Activated naive CD8-positive, alpha-beta T cell treated with anti-CD3 and anti-CD28 coated beads for 36 hours (primary cell): ENCODE measurements around the gene GALNT18. TPM values are rescaled to one million over a fixed set of nuclear protein-coding genes. Genes with fewer than 3 reads are reported as not detected.

Experiments
- DNase-seq: peaks from one replicate; pipeline ENCODE4 v3.0.0; 2021
- H3K27ac Mint-ChIP-seq: one replicate; pipeline ENCODE4 v1.8.0; 2022; ENCODE audit warnings: mild to moderate bottlenecking, moderate library complexity, mixed read lengths
- H3K27me3 Mint-ChIP-seq: one replicate; pipeline ENCODE4 v1.8.0; 2022; ENCODE audit warnings: mild to moderate bottlenecking, mixed read lengths
- H3K36me3 Mint-ChIP-seq: one replicate; pipeline ENCODE4 v1.8.0; 2021; ENCODE audit warnings: mild to moderate bottlenecking, mixed read lengths
- H3K4me1 Mint-ChIP-seq: one replicate; pipeline ENCODE4 v1.8.0; 2021; ENCODE audit warnings: mixed read lengths
- H3K4me3 Mint-ChIP-seq: one replicate; pipeline ENCODE4 v1.8.0; 2022; ENCODE audit warnings: mild to moderate bottlenecking, moderate library complexity, mixed read lengths
- H3K9me3 Mint-ChIP-seq: one replicate; pipeline ENCODE4 v1.8.0; 2022; ENCODE audit warnings: mixed read lengths
- total RNA-seq, 2 experiments: library from RNA; stranded (reverse); gene quantifications; one replicate each; pipeline ENCODE4 v1.2.3, GENCODE V29; 2021

GALNT18 gene
- total RNA-seq, 2 experiments from 2014 or later: 10.0 to 10.5 TPM

- no peak overlapping the region for H3K4me3 Mint-ChIP-seq
Observed at GRCh38 chr11:11611381-11611780, 10.4 kb downstream of the GALNT18 start.

GRCh38 chr11:11608783-11609232, 13.0 kb downstream of the GALNT18 start:
- H3K36me3 Mint-ChIP-seq: no peaks in the 10 kb centered on the region
- no peak overlapping the region for H3K4me3 Mint-ChIP-seq
- H3K9me3 Mint-ChIP-seq: no peaks in the 10 kb centered on the region
- H3K4me1 Mint-ChIP-seq: no peaks in the 10 kb centered on the region
- DNase-seq: no peak
- no peak overlapping the region for H3K27ac Mint-ChIP-seq
- peaks cover 29% of the 10 kb centered on the region for H3K27me3 Mint-ChIP-seq

More at GRCh38 chr11:11611381-11611780, 10.4 kb downstream of the GALNT18 start:
- no peaks in the 10 kb centered on the region for H3K9me3 Mint-ChIP-seq
- H3K36me3 Mint-ChIP-seq: peaks cover 2% of the 10 kb centered on the region
- DNase-seq: no peak
- no peak overlapping the region for H3K27ac Mint-ChIP-seq
- H3K27me3 Mint-ChIP-seq: peaks cover 26% of the 10 kb centered on the region
- H3K4me1 Mint-ChIP-seq: no peaks in the 10 kb centered on the region

- H3K9me3 Mint-ChIP-seq: no peaks in the 10 kb centered on the region
- no peaks in the 10 kb centered on the region for H3K4me1 Mint-ChIP-seq
- no peaks in the 10 kb centered on the region for H3K36me3 Mint-ChIP-seq
- H3K27me3 Mint-ChIP-seq: peaks cover 24% of the 10 kb centered on the region
- DNase-seq: no peak
- H3K4me3 Mint-ChIP-seq: no peak overlapping the region
- H3K27ac Mint-ChIP-seq: no peak overlapping the region
Observed at GRCh38 chr11:11607772-11608171, 14.0 kb downstream of the GALNT18 start.

GRCh38 chr11:11605821-11606450, 15.9 kb downstream of the GALNT18 start:
- Mint-ChIP-seq H3K27me3 (peaks cover 13% of the 10 kb centered on the region), H3K27ac (no peak overlapping the region), H3K4me1 (no peaks in the 10 kb centered on the region), H3K9me3 (peaks cover 3% of the 10 kb centered on the region), H3K4me3 (no peak overlapping the region), H3K36me3 (peaks cover 3% of the 10 kb centered on the region)
- no peak for DNase-seq

GRCh38 chr11:11605181-11605580, 16.6 kb downstream of the GALNT18 start:
- H3K36me3 Mint-ChIP-seq: peaks cover 3% of the 10 kb centered on the region

GRCh38 chr11:11604370-11604990, 17.3 kb downstream of the GALNT18 start:
- H3K27ac Mint-ChIP-seq: no peak overlapping the region
- H3K9me3 Mint-ChIP-seq: peaks cover 6% of the 10 kb centered on the region
- no peaks in the 10 kb centered on the region for H3K4me1 Mint-ChIP-seq
- peaks cover 3% of the 10 kb centered on the region for H3K36me3 Mint-ChIP-seq
- no peak overlapping the region for H3K4me3 Mint-ChIP-seq
- DNase-seq: no peak
- peaks cover 10% of the 10 kb centered on the region for H3K27me3 Mint-ChIP-seq

More at GRCh38 chr11:11605181-11605580, 16.6 kb downstream of the GALNT18 start:
- DNase-seq: no peak
- peaks cover 6% of the 10 kb centered on the region for H3K9me3 Mint-ChIP-seq
- peaks cover 10% of the 10 kb centered on the region for H3K27me3 Mint-ChIP-seq
- no peak overlapping the region for H3K27ac Mint-ChIP-seq
- H3K4me3 Mint-ChIP-seq: no peak overlapping the region
- no peaks in the 10 kb centered on the region for H3K4me1 Mint-ChIP-seq

GRCh38 chr11:11602011-11602410, 19.8 kb downstream of the GALNT18 start:
- H3K9me3 Mint-ChIP-seq: peaks cover 6% of the 10 kb centered on the region
- H3K27ac Mint-ChIP-seq: no peak overlapping the region
- H3K4me1 Mint-ChIP-seq: no peaks in the 10 kb centered on the region
- DNase-seq: no peak
- peaks cover 3% of the 10 kb centered on the region for H3K36me3 Mint-ChIP-seq
- peaks cover 10% of the 10 kb centered on the region for H3K27me3 Mint-ChIP-seq
- no peak overlapping the region for H3K4me3 Mint-ChIP-seq

GRCh38 chr11:11600288-11600687, 21.5 kb downstream of the GALNT18 start:
- Mint-ChIP-seq H3K4me1 (no peaks in the 10 kb centered on the region), H3K4me3 (no peak overlapping the region), H3K27me3 (peaks cover 6% of the 10 kb centered on the region), H3K9me3 (peaks cover 6% of the 10 kb centered on the region), H3K36me3 (peaks cover 3% of the 10 kb centered on the region), H3K27ac (no peak overlapping the region)
- no peak for DNase-seq

GRCh38 chr11:11598243-11598642, 23.6 kb downstream of the GALNT18 start:
- Mint-ChIP-seq H3K9me3 (peaks cover 6% of the 10 kb centered on the region), H3K36me3 (peaks cover 3% of the 10 kb centered on the region), H3K27ac (no peak overlapping the region), H3K27me3 (peaks cover 8% of the 10 kb centered on the region), H3K4me1 (no peaks in the 10 kb centered on the region), H3K4me3 (no peak overlapping the region)
- no peak for DNase-seq

- H3K27me3 Mint-ChIP-seq: peaks cover 8% of the 10 kb centered on the region
- no peaks in the 10 kb centered on the region for H3K9me3 Mint-ChIP-seq
- no peak overlapping the region for H3K27ac Mint-ChIP-seq
- H3K4me1 Mint-ChIP-seq: no peaks in the 10 kb centered on the region
- no peak for DNase-seq
- no peak overlapping the region for H3K4me3 Mint-ChIP-seq
- no peaks in the 10 kb centered on the region for H3K36me3 Mint-ChIP-seq
Observed at GRCh38 chr11:11594162-11594561, 27.6 kb downstream of the GALNT18 start.

- Mint-ChIP-seq H3K27me3 (peaks cover 8% of the 10 kb centered on the region), H3K4me3 (no peak overlapping the region), H3K27ac (no peak overlapping the region), H3K4me1 (no peaks in the 10 kb centered on the region), H3K36me3 (no peaks in the 10 kb centered on the region), H3K9me3 (no peaks in the 10 kb centered on the region)
- no peak for DNase-seq
Observed at GRCh38 chr11:11592146-11592684, 29.6 kb downstream of the GALNT18 start.

- H3K4me3 Mint-ChIP-seq: no peak overlapping the region
- no peaks in the 10 kb centered on the region for H3K36me3 Mint-ChIP-seq
- no peak overlapping the region for H3K27ac Mint-ChIP-seq
- no peak for DNase-seq
- H3K4me1 Mint-ChIP-seq: no peaks in the 10 kb centered on the region
- H3K27me3 Mint-ChIP-seq: peaks cover 7% of the 10 kb centered on the region
- no peaks in the 10 kb centered on the region for H3K9me3 Mint-ChIP-seq
Observed at GRCh38 chr11:11589437-11589836, 32.4 kb downstream of the GALNT18 start.

- DNase-seq: no peak
- Mint-ChIP-seq H3K27me3 (peaks cover 2% of the 10 kb centered on the region), H3K4me1 (no peaks in the 10 kb centered on the region), H3K27ac (no peak overlapping the region), H3K4me3 (no peak overlapping the region), H3K36me3 (no peaks in the 10 kb centered on the region), H3K9me3 (no peaks in the 10 kb centered on the region)
Observed at GRCh38 chr11:11588891-11589290, 32.9 kb downstream of the GALNT18 start.

GRCh38 chr11:11588243-11588642, 33.6 kb downstream of the GALNT18 start:
- Mint-ChIP-seq H3K9me3 (no peaks in the 10 kb centered on the region), H3K27ac (no peak overlapping the region), H3K4me3 (no peak overlapping the region), H3K4me1 (no peaks in the 10 kb centered on the region), H3K36me3 (no peaks in the 10 kb centered on the region), H3K27me3 (no peaks in the 10 kb centered on the region)
- DNase-seq: no peak

- Mint-ChIP-seq H3K4me1 (no peaks in the 10 kb centered on the region), H3K4me3 (no peak overlapping the region), H3K27me3 (no peaks in the 10 kb centered on the region), H3K9me3 (no peaks in the 10 kb centered on the region), H3K27ac (no peak overlapping the region), H3K36me3 (no peaks in the 10 kb centered on the region)
- DNase-seq: no peak
Observed at GRCh38 chr11:11587122-11587521, 34.7 kb downstream of the GALNT18 start.

GRCh38 chr11:11586465-11586864, 35.3 kb downstream of the GALNT18 start:
- no peaks in the 10 kb centered on the region for H3K9me3 Mint-ChIP-seq
- H3K27ac Mint-ChIP-seq: no peak overlapping the region
- no peak overlapping the region for H3K4me3 Mint-ChIP-seq
- H3K36me3 Mint-ChIP-seq: no peaks in the 10 kb centered on the region
- DNase-seq: no peak
- H3K27me3 Mint-ChIP-seq: no peaks in the 10 kb centered on the region
- no peaks in the 10 kb centered on the region for H3K4me1 Mint-ChIP-seq
